Adipose tissue (tissue), 3 donors: Measurements from ENCODE around the gene IL17F. TPM values are rescaled to one million over a fixed set of nuclear protein-coding genes. Genes with fewer than 3 reads are reported as not detected.

ENCODE experiments used
- H3K27ac ChIP-seq: one replicate; pipeline ENCODE4 v1.5.1; 2013; ENCODE audit warnings: low read depth, low read length
- WGBS, 3 donors: extraction: QIAGEN DNeasy Blood & Tissue Kit; methylation state at CpG; one replicate each; pipeline ENCODE4 v1.1.7; 2013; 5-methylcytosine and 5-hydroxymethylcytosine counted together
- polyA plus RNA-seq, 3 donors: library from polyadenylated mRNA; stranded (reverse); fragments of 200-250 nt; gene quantifications; one replicate each; pipeline ENCODE4 v1.2.3, GENCODE V29; 2013
- donor health status: healthy with polysubstance abuse.
- donor health status: Bipolar disorder and iron deficiency.
- donor health status: healthy.

Gene IL17F
- polyA plus RNA-seq, 3 donors, result not detected

- WGBS, 3 donors, result 21 to 36% (median 24%) methylated on average over 9 of the region's 9 CpGs
Observed at GRCh38 chr6:52253494-52253893, 9.2 kb upstream of the IL17F start.

GRCh38 chr6:52251113-52251512 is 6.8 kb upstream of the IL17F start:
- no peak overlapping the region for H3K27ac ChIP-seq

More at GRCh38 chr6:52253494-52253893, 9.2 kb upstream of the IL17F start:
- no peak overlapping the region for H3K27ac ChIP-seq

- no peak overlapping the region for H3K27ac ChIP-seq
- WGBS, 3 donors, result 59 to 66% (median 61%) methylated on average over 2 of the region's 2 CpGs
Observed at GRCh38 chr6:52249078-52249477, 4.8 kb upstream of the IL17F start.

- no peak overlapping the region for H3K27ac ChIP-seq
- 80 to 94% (median 93%) methylated on average over 1 of the region's 1 CpG for WGBS, 3 donors
Observed at GRCh38 chr6:52245425-52245824, 1.1 kb upstream of the IL17F start.

- WGBS, 3 donors, result 90 to 94% (median 93%) methylated on average over 4 of the region's 4 CpGs
- no peak overlapping the region for H3K27ac ChIP-seq
Observed at GRCh38 chr6:52243282-52243893, 912 bp downstream of the IL17F start.

DNA sequence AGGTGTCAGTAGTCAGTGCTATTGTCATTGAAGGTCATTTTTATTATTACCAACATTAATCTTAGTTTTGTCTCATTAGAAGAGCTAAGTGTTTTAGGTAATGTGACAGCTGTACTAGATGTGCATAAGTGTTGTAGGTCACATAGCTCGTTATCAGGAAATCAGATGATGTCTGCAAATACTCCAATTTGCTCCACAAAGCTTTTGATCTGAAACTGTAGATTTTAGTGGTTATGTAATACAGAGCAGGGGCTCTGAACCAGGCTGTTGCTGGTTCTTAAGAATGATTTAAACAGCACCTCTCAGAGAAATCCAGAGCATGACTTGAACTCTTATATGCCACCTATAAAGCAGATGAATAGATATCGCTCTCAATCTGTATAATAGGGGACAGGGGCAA is 2.5 kb downstream of the IL17F start:
- no peak overlapping the region for H3K27ac ChIP-seq
- 63 to 73% (median 67%) methylated on average over 2 of the region's 2 CpGs for WGBS, 3 donors

GRCh38 chr6:52233975-52234823 is 10.1 kb downstream of the IL17F start:
- no peak overlapping the region for H3K27ac ChIP-seq
- 29 to 54% (median 46%) methylated on average over 15 of the region's 15 CpGs for WGBS, 3 donors

- H3K27ac ChIP-seq, result no peak overlapping the region
- WGBS, 3 donors, result 60 to 80% (median 64%) methylated on average over 4 of the region's 4 CpGs
Observed at GRCh38 chr6:52233005-52233404, 11.3 kb downstream of the IL17F start.

DNA sequence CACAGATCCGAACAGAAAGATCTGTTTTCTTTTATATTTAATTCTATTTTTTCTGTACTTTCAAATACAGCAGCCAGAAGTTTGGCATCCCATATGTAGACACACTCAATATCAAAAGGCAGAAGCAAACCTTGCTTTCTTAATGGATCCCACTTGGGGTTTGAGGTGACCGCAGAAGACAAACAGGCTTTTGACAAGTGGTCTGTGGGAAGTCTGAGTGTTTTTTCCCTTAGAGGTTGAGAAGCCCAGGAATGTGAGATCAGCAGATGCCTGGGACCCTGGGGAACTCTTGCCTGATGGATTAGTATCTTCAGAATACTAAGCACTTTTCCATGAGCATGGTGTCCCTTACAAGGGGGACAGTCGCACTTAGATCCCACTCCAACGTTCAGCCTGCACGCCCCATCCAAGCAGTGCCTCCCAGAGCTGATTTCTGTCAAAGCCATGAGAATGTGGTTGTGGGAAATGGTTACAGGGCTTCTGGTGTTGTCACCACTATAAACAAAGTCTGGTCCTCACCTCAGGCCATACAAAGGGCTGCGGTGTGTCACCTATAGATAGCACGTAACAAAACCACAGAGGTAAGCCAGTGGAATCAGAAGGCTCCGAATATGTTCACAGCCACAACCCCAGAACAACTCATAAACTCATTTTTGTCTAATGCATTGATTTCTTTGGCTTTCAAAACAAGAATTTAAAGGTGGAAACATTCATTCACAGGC is 12.7 kb downstream of the IL17F start:
- 85 to 91% (median 86%) methylated on average over 8 of the region's 8 CpGs for WGBS, 3 donors
- H3K27ac ChIP-seq, result no peak overlapping the region

DNA sequence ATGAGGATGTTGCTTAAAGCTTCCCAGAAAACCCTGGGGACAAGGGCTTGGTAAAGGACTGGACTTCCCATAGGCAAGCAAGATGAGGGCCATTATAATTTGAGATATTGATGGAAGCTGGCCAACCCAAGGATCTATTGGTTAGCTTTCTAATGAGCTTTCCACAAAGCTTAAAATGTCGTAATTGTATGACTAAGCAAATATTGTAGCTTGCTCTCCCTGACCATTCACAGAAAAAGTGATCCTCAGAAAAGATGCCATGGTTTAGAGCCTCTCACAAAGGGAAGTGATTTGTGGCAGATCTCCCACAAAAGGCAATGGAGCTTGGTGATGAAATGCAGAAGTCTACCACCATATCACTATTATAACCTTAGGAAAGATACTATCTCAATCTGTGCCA is 13.6 kb downstream of the IL17F start:
- WGBS, 3 donors, result 33 to 74% (median 53%) methylated on average over 1 of the region's 1 CpG

DNA sequence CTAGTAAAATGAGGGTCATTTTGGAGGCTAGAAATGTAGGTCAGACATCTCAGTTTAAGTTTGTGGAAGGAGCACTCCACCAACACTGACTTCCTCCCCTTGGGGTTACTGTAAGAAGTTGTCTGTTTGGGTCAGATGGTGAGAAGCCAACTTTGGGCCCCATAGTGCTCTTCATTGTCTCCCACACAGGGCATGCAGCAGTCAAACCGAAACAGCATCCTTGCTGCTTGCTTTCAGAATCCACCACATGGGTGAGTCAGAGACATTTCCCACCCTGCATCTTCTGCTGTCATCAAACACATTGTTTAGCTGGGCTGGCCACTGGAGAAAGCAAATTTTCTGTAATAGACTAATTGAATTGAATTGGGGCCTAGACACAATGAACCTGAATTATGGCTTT is 16.8 kb downstream of the IL17F start:
- whole genome bisulfite sequencing, 3 donors, result 64 to 91% (median 74%) methylated on average over 1 of the region's 1 CpG
- no peak overlapping the region for H3K27ac ChIP-seq

More for the DNA sequence above, 13.6 kb downstream of the IL17F start:
- no peak overlapping the region for H3K27ac ChIP-seq

DNA sequence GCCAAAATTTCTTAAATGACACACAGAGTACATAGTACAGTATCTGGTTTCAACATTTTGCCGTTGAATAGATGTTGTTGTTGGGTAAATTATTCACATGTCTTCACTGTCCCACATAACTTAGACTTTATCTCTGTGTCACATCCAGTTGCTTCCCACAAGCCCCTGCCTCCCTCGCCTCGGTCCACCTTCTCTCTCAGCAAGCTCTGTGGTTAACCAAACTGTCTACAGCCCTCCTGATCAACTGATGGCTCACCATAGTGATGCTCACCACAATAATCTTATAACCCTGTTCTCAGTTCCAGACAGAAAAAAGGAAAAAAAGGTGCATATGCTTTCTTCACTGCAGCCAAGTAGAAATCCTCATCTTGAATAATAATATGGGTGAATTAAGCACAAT is 23.0 kb downstream of the IL17F start:
- no peak overlapping the region for H3K27ac ChIP-seq
- 37 to 46% (median 44%) methylated on average over 3 of the region's 3 CpGs for WGBS, 3 donors

GRCh38 chr6:52217761-52218160 is 26.5 kb downstream of the IL17F start:
- WGBS, 3 donors, result 76 to 90% (median 88%) methylated on average over 2 of the region's 2 CpGs
- no peak overlapping the region for H3K27ac ChIP-seq

DNA sequence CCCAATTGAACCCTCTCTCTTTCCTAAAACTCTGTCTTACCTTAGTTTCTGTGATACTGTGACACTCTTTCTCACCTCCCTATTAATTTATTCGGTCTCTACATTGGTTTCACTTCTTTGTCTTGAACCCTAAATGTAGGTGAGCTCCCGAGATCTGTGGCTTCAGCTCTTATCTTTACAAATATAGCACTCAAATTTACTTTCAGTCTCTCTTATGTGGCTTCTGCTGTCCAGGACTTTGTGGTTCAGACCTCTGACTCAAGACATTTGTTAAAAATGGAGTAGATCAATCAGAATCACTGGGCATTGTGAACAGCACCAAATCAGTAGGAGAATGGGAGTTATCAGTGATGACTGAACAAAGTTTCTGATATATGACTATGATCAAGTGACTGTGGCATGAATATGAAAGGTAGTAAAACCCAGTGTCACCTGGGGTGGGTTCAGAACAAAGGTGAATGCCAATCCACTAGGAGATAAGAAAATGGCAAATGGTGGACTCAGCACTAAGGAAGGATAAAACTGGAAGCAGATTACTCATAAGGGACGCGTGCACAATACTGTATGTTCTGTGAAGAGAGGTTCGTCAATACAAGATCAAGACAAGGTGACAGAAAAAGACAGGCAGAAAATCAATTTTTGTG is 27.2 kb downstream of the IL17F start:
- 78 to 96% (median 89%) methylated on average over 5 of the region's 5 CpGs for WGBS, 3 donors
- no peak overlapping the region for H3K27ac ChIP-seq

DNA sequence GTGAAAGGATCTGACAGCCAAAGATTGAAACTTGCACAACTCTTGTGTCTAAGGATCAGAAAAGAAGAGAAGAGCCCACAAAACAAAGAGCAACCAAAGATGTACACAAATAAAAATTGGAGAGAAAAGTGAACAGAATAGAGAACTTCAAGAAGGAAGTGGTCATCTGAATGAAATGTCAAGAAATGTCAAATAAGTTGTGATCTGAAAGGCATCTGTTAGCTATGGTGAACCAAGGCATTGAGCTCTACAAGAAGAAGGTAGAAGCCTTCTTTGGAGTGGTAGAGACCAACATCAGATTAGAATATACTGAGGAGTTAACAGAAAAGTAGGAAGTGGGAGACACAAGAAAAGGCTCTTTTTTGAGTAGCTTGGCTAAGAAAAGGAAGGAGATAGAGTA is 28.5 kb downstream of the IL17F start:
- H3K27ac ChIP-seq, result no peak overlapping the region

DNA sequence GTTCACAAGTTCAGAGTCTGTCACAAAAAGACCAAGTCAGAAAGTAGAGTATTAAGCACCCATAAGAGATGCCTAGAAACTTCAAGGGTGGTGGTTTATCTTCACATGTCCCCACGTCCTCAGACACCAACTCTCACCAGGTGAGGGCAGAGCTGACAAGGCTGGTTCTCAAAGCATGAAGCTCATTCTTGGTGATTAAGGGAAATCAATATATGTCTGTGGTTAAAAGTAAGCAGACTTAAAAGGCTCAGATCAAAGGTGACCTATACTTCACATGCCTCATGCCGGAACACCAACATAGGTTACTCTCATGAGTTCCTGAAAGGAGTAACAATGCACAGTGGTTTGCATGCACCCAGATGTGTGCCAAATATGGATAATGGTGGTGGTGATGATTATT is 31.2 kb downstream of the IL17F start:
- WGBS, 3 donors, result 35 to 76% (median 68%) methylated on average over 2 of the region's 2 CpGs
- no peak overlapping the region for H3K27ac ChIP-seq

- 59 to 77% (median 75%) methylated on average over 2 of the region's 2 CpGs for WGBS, 3 donors
- H3K27ac ChIP-seq, result no peak overlapping the region
Observed at GRCh38 chr6:52210227-52210626, 34.1 kb downstream of the IL17F start.

DNA sequence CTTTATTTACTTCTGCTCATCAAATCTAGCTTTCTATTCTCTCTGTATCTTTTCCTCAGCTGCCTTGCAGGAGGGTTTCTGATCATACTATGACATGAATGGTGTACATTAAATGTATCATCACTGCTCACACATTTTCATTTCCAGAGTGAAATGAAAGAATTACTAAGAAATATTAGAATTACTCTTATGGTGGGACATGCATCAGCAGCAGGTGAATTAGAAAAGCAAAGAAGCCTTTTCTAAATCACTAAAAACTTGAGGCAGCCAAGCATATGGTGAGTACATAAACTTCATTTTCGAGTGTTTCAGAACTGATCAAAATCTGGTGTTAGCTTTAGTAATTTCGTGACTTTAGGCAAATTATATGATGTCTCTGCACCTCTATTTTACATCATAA is 34.5 kb downstream of the IL17F start:
- no peak overlapping the region for H3K27ac ChIP-seq
- WGBS, 3 donors, result 72 to 82% (median 77%) methylated on average over 2 of the region's 2 CpGs

DNA sequence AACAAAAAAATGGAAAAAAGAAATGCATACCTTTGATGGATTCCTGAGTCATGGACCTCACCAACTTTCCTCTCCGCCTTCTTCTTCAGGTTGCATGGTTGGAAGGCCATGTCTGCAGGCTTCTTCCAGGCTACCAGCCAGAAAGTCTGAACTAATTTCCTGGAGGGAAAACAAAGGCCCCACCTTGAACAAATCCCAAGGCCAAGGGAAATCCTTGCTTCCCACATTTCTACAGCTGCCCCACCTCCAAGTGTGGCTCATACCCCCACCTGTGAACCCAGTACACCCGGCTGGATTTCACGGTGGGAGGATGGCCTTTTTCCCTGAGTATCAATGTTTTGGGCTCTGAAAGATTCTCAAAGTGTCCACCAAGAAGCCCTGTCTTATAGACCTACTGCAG is 35.7 kb downstream of the IL17F start:
- 70 to 79% (median 71%) methylated on average over 3 of the region's 3 CpGs for WGBS, 3 donors

More for the DNA sequence above, 35.7 kb downstream of the IL17F start:
- H3K27ac ChIP-seq, result no peak overlapping the region
